ENCODE results near the gene PIP5KL1. TPM values are rescaled to one million over a fixed set of nuclear protein-coding genes. Genes with fewer than 3 reads are reported as not detected.

The PIP5KL1 gene
- total and polyA plus RNA-seq, 2 of the 8 experiments (the other 6 are each of a cell fraction or from before 2014, with no cell fraction given), result 13.4 to 15.4 TPM

DNA sequence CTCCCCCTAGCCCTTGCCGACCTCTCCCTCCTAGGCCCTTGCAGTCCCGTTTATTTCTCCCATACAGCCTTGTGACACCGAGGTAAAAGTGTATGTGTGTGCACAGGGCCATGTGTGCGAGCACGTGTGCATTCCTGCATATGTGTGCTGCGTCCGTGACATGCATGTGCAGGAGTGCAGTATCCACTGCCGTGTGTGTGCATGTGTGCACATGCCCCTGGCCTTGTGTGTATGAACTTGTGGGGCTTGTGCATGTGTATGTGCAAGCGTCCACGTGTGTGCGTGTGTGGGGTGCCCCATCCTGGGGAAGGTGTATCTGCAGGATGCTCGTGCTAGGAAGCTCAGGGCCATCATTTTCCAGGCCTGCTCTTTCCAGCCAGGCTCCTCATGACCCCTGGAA is 59.7 kb downstream of the PIP5KL1 start (continued):
- no peak for TF ChIP-seq CTBP2 (IDR thresholded peaks at IDR 0.05; ENCODE audit: borderline replicate concordance, insufficient read depth, insufficient read length, low read length)
- no peak for TF ChIP-seq SUZ12 (IDR thresholded peaks at IDR 0.05; ENCODE audit: low read length)
- TF ChIP-seq CHD2 (IDR thresholded peaks at IDR 0.05; ENCODE audit: low read length), result no peak

Other genes with a start within 250 kb of the PIP5KL1 start
- gene CFAP157, start 223.8 kb downstream of the PIP5KL1 start, total RNA-seq (2021; fragmentation: NEBNext Ultra II Directional; extraction: Animal tissue kit (Norgen Biotek cat#: 25700)), result not detected in 2 replicates
- gene CFAP157, start 223.8 kb downstream of the PIP5KL1 start, polyA plus RNA-seq (2011; rRNA removed), result 0.05 TPM in 1 of 2 replicates, not detected in the other
- gene PTRH1, start 215.1 kb downstream of the PIP5KL1 start, total RNA-seq (2021; fragmentation: NEBNext Ultra II Directional; extraction: Animal tissue kit (Norgen Biotek cat#: 25700)), result 11.1 and 11.2 TPM in 2 replicates
- 19.8 and 26.4 TPM in 2 replicates for gene PTRH1, start 215.1 kb downstream of the PIP5KL1 start, polyA plus RNA-seq (2011; rRNA removed)
- gene TTC16, start 214.7 kb downstream of the PIP5KL1 start, total RNA-seq (2021; fragmentation: NEBNext Ultra II Directional; extraction: Animal tissue kit (Norgen Biotek cat#: 25700)), result not detected in 2 replicates
- gene TTC16, start 214.7 kb downstream of the PIP5KL1 start, polyA plus RNA-seq (2011; rRNA removed), result 0.03 TPM in 2 replicates
- gene TOR2A, start 195.5 kb downstream of the PIP5KL1 start, total RNA-seq (2021; fragmentation: NEBNext Ultra II Directional; extraction: Animal tissue kit (Norgen Biotek cat#: 25700)), result 18.4 and 18.7 TPM in 2 replicates
- 24.9 and 34.2 TPM in 2 replicates for gene TOR2A, start 195.5 kb downstream of the PIP5KL1 start, polyA plus RNA-seq (2011; rRNA removed)
- gene SH2D3C, start 152.1 kb downstream of the PIP5KL1 start, total RNA-seq (2021; fragmentation: NEBNext Ultra II Directional; extraction: Animal tissue kit (Norgen Biotek cat#: 25700)), result 6.4 and 7.3 TPM in 2 replicates
- gene SH2D3C, start 152.1 kb downstream of the PIP5KL1 start, polyA plus RNA-seq (2011; rRNA removed), result 8.1 and 12.3 TPM in 2 replicates
- 86.3 and 87.5 TPM in 2 replicates for gene CDK9, start 144.7 kb downstream of the PIP5KL1 start, total RNA-seq (2021; fragmentation: NEBNext Ultra II Directional; extraction: Animal tissue kit (Norgen Biotek cat#: 25700))
- 69.1 and 94.0 TPM in 2 replicates for gene CDK9, start 144.7 kb downstream of the PIP5KL1 start, polyA plus RNA-seq (2011; rRNA removed)
- gene FPGS, start 127.9 kb downstream of the PIP5KL1 start, total RNA-seq (2021; fragmentation: NEBNext Ultra II Directional; extraction: Animal tissue kit (Norgen Biotek cat#: 25700)), result 62.4 and 63.7 TPM in 2 replicates
- gene FPGS, start 127.9 kb downstream of the PIP5KL1 start, polyA plus RNA-seq (2011; rRNA removed), result 83.0 and 125 TPM in 2 replicates
- gene ENG, start 76.1 kb downstream of the PIP5KL1 start, total RNA-seq (2021; fragmentation: NEBNext Ultra II Directional; extraction: Animal tissue kit (Norgen Biotek cat#: 25700)), result 4.2 and 4.4 TPM in 2 replicates
- 1.8 and 3.2 TPM in 2 replicates for gene ENG, start 76.1 kb downstream of the PIP5KL1 start, polyA plus RNA-seq (2011; rRNA removed)
- gene AK1, start 53.1 kb downstream of the PIP5KL1 start, total RNA-seq (2021; fragmentation: NEBNext Ultra II Directional; extraction: Animal tissue kit (Norgen Biotek cat#: 25700)), result 35.9 and 37.9 TPM in 2 replicates
- 39.2 and 44.1 TPM in 2 replicates for gene AK1, start 53.1 kb downstream of the PIP5KL1 start, polyA plus RNA-seq (2011; rRNA removed)
- gene ST6GALNAC6, start 31.2 kb downstream of the PIP5KL1 start, total RNA-seq (2021; fragmentation: NEBNext Ultra II Directional; extraction: Animal tissue kit (Norgen Biotek cat#: 25700)), result 37.7 and 43.7 TPM in 2 replicates
- 64.4 and 72.9 TPM in 2 replicates for gene ST6GALNAC6, start 31.2 kb downstream of the PIP5KL1 start, polyA plus RNA-seq (2011; rRNA removed)
- gene ST6GALNAC4, start 13.7 kb downstream of the PIP5KL1 start, total RNA-seq (2021; fragmentation: NEBNext Ultra II Directional; extraction: Animal tissue kit (Norgen Biotek cat#: 25700)), result 21.8 and 27.0 TPM in 2 replicates
- 34.1 and 49.5 TPM in 2 replicates for gene ST6GALNAC4, start 13.7 kb downstream of the PIP5KL1 start, polyA plus RNA-seq (2011; rRNA removed)
- gene DPM2, start 7.1 kb upstream of the PIP5KL1 start, total RNA-seq (2021; fragmentation: NEBNext Ultra II Directional; extraction: Animal tissue kit (Norgen Biotek cat#: 25700)), result 45.4 and 48.8 TPM in 2 replicates
- 95.4 and 110 TPM in 2 replicates for gene DPM2, start 7.1 kb upstream of the PIP5KL1 start, polyA plus RNA-seq (2011; rRNA removed)
- gene EEIG1, start 50.2 kb upstream of the PIP5KL1 start, total RNA-seq (2021; fragmentation: NEBNext Ultra II Directional; extraction: Animal tissue kit (Norgen Biotek cat#: 25700)), result 50.8 and 51.3 TPM in 2 replicates
- 29.8 and 61.0 TPM in 2 replicates for gene EEIG1, start 50.2 kb upstream of the PIP5KL1 start, polyA plus RNA-seq (2011; rRNA removed)
- 8.7 and 11.6 TPM in 2 replicates for gene NAIF1, start 136.5 kb upstream of the PIP5KL1 start, total RNA-seq (2021; fragmentation: NEBNext Ultra II Directional; extraction: Animal tissue kit (Norgen Biotek cat#: 25700))
- 9.0 and 11.2 TPM in 2 replicates for gene NAIF1, start 136.5 kb upstream of the PIP5KL1 start, polyA plus RNA-seq (2011; rRNA removed)
- 16.8 and 18.5 TPM in 2 replicates for gene SLC25A25, start 137.5 kb upstream of the PIP5KL1 start, total RNA-seq (2021; fragmentation: NEBNext Ultra II Directional; extraction: Animal tissue kit (Norgen Biotek cat#: 25700))
- gene SLC25A25, start 137.5 kb upstream of the PIP5KL1 start, polyA plus RNA-seq (2011; rRNA removed), result 6.5 and 10.0 TPM in 2 replicates
- 76.9 and 81.2 TPM in 2 replicates for gene PTGES2, start 197.0 kb upstream of the PIP5KL1 start, total RNA-seq (2021; fragmentation: NEBNext Ultra II Directional; extraction: Animal tissue kit (Norgen Biotek cat#: 25700))
- 80.7 and 119 TPM in 2 replicates for gene PTGES2, start 197.0 kb upstream of the PIP5KL1 start, polyA plus RNA-seq (2011; rRNA removed)
- 1.1 and 1.4 TPM in 2 replicates for gene LCN2, start 218.7 kb upstream of the PIP5KL1 start, total RNA-seq (2021; fragmentation: NEBNext Ultra II Directional; extraction: Animal tissue kit (Norgen Biotek cat#: 25700))
- gene LCN2, start 218.7 kb upstream of the PIP5KL1 start, polyA plus RNA-seq (2011; rRNA removed), result 1.6 TPM in 2 replicates
- gene BBLN, start 229.5 kb upstream of the PIP5KL1 start, total RNA-seq (2021; fragmentation: NEBNext Ultra II Directional; extraction: Animal tissue kit (Norgen Biotek cat#: 25700)), result 63.1 and 66.4 TPM in 2 replicates
- 164 and 264 TPM in 2 replicates for gene BBLN, start 229.5 kb upstream of the PIP5KL1 start, polyA plus RNA-seq (2011; rRNA removed)